ENCODE measurements around the gene RIC1. TPM values are rescaled to one million over a fixed set of nuclear protein-coding genes. Genes with fewer than 3 reads are reported as not detected.

Gene RIC1
- polyA plus RNA-seq, 4 donors, result 25.0 to 33.1 (median 30.0) TPM

DNA sequence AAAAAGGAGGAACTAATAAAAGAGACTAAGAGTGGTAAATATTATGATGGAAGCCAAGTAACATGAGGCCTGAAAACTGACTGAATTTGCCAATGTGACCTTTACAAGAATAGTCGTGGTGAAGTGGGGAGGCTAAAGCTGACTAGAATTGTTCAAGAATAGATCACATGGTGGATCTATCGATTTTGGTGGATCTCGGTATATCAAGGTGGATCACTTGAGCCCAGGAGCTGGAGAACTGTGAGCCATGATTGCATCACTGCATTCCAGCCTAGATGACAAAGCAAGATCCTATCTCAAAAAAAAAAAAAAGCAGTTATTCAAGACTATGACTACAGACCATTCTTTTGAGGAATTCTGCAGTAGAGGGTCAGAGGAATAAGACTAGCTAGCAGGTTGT, 189.0 kb downstream of the RIC1 start:
- no peak for DNase-seq (ENCODE audit: low read depth in 4 of 4, low spot score in 2 of 4)

DNA sequence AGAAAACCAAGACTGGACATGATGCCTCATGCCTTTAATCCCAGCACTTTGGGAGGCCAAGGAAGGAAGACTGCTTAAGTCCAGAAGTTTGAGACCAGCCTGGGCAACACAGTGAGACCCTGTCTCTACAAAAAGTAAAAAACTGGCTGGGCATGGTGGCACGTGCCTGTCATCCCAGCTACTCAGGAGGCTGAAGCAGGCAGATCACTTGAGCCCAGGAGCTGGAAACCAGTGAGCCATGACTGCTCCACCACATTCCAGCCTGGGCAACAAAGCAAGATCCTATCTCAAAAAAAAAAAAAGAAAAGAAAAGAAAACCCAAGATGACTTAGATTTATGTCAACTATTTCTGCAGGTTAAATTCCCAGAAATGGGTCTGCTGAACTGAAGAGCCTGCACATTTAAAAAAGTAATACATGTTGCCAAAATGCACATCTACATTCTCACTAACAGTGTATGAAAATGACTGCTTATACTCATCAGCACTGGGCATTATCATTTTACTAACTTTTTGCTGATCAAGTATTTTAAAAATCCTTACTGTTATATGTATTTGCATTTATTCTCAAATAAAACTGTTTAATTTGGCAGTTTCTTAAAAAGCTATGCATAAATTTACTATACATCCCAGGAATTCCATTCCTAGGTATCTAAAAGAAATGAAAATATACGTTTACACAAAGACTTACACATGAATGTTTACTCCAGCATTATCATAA, 189.7 kb downstream of the RIC1 start:
- DNase-seq (ENCODE audit: low read depth in 4 of 4, low spot score in 2 of 4), result no peak

DNA sequence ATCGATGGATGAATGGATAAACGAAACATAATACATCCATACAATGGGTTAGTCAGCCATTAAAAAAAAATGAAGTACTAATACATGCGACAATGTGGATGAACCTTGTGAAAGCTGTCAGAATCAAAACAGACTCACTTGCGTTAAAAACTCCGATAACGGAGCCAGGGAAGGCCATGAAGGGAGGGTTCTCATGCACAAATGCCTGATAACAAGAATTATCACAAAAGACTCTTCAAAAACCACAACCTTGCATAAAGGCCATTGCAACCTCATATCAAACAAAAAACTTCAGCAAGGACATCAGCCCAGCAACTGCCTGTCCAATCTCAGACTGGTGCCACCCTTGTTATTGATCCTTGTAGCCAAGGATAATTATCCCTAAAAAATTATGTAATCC, 190.3 kb downstream of the RIC1 start:
- DNase-seq (ENCODE audit: low read depth in 4 of 4, low spot score in 2 of 4), result no peak

DNA sequence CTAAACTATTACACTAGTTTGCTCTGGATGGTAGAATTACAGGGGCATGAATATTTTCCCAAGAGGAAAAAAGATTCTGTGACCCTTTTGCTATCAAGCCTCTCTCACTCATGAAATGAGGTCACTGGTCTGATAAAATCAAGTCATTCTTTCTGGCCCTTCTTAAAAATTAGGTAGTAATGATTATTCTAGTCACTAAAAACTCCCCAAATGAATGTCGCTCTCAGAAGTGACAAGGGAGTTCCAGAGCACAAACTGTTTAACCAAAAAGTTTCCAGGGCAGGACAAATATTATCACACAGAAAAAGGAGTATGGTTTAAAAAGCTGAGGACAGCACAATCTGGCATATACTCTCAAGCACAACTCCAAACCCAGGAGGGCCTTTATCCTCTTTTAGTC, 191.5 kb downstream of the RIC1 start:
- DNase-seq (ENCODE audit: low read depth in 4 of 4, low spot score in 2 of 4), result no peak

DNA sequence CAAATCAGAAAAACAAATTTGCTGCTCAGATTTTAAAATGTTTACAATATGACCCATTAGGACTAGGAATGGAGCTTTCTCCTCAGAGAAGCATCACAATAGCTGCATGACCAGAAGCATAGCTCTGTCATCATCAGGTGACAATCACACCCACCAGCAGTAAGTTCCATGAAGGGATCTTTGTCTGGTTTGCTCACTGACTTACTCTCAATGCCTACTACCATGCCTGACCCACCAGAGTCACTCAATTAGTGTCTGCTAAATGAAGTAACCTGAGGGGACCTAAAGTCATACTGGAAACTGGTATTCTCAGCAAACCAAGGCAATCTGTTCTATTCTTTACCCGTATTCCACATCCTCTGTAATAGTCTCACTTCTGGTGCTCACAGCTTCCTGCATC, 196.3 kb downstream of the RIC1 start:
- no peak for DNase-seq (ENCODE audit: low read depth in 4 of 4, low spot score in 2 of 4)

Other genes starting within 250 kb of the RIC1 start
- 10 to 100 TPM; 32.1 to 45.8 (median 39.6) TPM for gene PLGRKT, start 191.2 kb upstream of the RIC1 start, polyA plus RNA-seq (ENCODE audit: insufficient read length in 4 of 4)
- 1 to 10 TPM in 1 of 4 donors, under 1 TPM in 3; 0.62 to 1.5 (median 0.70) TPM for gene CD274, start 178.6 kb upstream of the RIC1 start, polyA plus RNA-seq (ENCODE audit: insufficient read length in 4 of 4)
- under 1 TPM; 0.06 to 0.25 (median 0.13) TPM for gene PDCD1LG2, start 118.6 kb upstream of the RIC1 start, polyA plus RNA-seq (ENCODE audit: insufficient read length in 4 of 4)
- 10 to 100 TPM; 45.5 to 59.1 (median 50.6) TPM for gene ERMP1, start 204.0 kb downstream of the RIC1 start, polyA plus RNA-seq (ENCODE audit: insufficient read length in 4 of 4)